Posterior vena cava (tissue), 2 donors: ENCODE data around the gene XPC. TPM values are rescaled to one million over a fixed set of nuclear protein-coding genes. Genes with fewer than 3 reads are reported as not detected.
"Not testable (repeated sequence)": the region's sequence is repeated elsewhere in the genome, so short reads cannot be mapped to it uniquely, and the experiment has no call there.

Source experiments
- DNase-seq: peaks from one replicate; pipeline ENCODE4 v3.0.0-alpha.2; 2020; ENCODE audit warnings: low spot score
- intact Hi-C, 2 donors: fragments of 100-400 bp; cut with DNase I; formaldehyde crosslinking; loops; one replicate each; pipeline versions ENCODE4 v1.14.1 to v1.14.2; 2022 to 2023
- total RNA-seq, 2 donors: library from RNA; stranded (reverse); fragmentation: NEBNext Ultra II Directional; extraction: Animal tissue kit (Norgen Biotek cat#: 25700); gene quantifications; one replicate each; pipeline ENCODE4 v1.2.1, GENCODE V29; 2021
- donor health status: DM: yes; HTN: yes; CAD: no.
- donor health status: DM: yes; HTN: yes; CAD: no.

Gene XPC
- total RNA-seq, 2 donors from 2014 or later: 19.8 to 24.0 TPM

DNA sequence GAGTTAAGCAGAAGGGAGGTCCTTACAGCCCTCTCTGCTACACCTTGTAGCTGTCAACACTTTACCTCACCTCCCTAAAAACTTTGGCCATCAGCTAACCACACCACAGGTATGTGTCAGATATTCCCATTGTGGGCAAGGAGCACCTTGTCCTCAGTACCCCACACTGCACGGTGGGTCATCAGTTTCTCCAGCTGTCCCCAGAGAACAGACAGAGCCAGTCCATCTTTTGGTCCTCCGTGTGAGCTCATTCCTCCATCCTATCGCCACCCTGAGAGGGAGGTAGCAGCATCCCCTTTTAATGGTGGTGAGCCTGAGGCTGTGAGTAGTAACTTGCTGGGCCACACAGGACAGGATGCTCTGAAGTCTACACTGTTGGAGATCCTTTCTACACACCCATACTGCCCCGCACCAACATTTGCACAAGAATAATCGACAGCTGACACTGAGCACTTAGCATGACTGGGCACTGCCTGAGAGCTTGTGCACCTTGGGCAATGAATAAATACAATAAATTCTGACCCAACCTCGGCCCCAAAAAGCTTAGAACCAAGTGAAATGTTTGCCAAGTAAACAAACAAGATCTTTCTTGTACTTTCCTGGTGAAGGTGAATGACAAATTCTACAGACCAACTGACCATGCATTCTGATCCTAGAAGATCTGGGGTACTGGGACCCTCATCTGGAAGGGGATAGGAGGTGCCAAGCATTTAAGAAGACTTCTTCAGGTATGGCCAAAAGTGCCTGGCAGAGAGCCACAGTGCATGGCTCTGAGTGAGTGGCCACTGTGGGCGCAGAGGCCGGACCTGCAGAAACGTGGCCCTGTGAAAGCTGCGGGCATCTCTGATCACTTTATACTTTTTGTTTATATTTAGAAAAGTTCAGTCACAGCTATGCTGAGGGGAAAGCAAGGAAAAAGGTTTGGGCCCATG is 60.7 kb downstream of the XPC start:
- DNase-seq: no peak
- intact Hi-C loops: no loop called here

DNA sequence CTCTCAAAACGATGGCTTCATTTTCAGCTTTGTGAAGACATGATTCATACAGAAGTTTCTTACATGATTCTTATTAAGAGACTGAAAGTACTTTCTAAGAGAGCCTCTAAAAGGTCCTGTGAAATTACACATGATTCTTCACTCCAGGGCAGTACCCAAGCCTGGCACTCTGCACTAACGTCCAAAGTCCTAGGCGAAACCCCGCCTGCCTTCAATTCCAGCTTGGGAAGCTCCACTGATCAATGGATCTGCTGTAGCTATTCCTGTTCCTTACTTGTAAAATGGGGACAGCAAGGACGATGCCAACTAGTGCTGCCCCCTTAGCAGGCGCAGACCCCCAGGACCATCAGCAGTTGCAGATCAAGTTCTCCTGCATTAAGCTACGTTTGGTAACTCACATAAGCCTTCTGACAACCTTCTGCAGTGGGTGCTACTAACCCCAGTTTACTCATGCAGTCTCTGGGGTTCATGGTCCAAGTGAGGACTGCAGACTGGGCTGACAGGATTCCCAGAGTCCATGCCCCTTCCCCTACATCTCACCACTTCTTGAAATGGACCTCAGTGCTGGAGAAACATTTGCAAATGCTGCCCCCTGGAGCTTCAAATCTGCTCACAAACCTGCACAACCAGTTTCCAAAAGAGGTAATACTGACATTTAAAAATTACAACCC is 64.3 kb downstream of the XPC start:
- no peak for DNase-seq
- intact Hi-C loops: no loop called here

DNA sequence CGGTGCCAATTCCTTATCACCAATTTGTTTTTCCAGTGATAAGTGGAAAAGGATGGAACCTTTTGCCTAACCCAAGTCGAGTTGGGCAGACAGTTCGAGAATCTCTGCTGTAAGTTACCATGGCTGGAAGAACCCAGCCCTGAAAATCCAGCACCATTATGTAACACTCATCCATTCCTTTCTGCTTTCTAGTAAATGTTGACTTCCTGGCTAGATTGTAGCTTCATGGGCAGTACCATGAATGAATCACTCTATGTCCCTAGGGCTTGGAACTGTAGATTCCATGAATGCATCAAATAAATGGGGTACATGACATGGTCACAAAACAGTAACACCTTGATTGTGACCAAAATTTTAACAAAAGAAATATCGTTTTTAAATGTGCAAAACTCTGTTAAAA is 67.7 kb downstream of the XPC start:
- intact Hi-C loops: no loop called here

DNA sequence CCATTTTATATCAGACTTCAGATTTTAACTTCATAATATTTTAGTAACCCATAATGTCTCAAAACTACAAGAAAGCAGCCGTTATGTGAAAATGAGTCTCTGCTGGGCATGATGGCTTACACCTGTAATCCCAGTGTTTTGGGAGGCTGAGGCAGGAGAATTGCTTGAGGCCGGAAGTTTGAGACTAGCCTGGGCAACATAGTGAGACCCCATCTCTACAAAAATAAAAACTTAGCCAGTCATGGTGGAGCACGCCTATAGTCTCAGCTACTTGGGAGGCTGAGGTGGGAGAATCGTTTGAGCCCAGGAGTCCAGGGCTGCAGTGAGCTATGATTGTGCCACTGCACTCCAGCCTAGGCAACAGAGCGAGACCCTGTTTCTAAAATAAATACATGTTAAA is 68.6 kb downstream of the XPC start:
- DNase-seq: not testable (repeated sequence)

More for the DNA sequence above, 67.7 kb downstream of the XPC start:
- DNase-seq: no peak

DNA sequence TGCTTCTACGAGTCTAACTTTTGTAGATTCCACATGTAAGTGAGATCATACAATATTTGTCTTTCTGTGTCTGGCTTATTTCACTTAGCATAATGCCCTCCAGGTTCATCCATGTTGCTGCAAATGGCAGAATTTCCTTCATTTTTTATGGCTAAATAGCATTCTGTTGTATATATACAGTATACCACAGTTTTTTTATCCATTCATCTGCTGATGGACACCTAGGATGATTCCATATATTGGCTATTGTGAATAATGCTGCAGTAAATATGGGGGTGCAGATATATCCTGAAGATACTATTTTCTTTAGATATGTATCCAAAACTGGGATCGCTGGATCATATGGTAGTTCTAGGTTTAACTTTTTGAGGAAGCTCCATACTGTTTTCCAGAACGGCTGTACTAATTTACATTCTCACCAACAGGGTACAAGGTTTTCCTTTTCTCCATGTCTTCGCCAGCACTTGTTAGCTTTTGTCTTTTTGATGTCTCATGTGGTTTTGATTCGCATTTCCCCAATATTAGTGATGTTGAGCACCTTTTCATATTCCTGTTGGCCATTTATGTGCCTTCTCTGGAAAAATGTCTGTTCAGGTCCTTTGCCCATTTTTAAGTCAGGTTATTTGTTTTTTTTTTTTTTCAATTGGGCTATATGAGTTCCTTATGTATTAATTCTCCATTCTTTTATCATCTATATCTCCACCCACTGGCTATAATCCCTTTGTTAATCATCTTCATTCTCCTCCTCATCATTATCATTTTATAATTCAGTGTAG is 80.6 kb downstream of the XPC start:
- intact Hi-C loops: no loop called here

More for the DNA sequence above, 68.6 kb downstream of the XPC start:
- intact Hi-C loops: not testable (repeated sequence)

DNA sequence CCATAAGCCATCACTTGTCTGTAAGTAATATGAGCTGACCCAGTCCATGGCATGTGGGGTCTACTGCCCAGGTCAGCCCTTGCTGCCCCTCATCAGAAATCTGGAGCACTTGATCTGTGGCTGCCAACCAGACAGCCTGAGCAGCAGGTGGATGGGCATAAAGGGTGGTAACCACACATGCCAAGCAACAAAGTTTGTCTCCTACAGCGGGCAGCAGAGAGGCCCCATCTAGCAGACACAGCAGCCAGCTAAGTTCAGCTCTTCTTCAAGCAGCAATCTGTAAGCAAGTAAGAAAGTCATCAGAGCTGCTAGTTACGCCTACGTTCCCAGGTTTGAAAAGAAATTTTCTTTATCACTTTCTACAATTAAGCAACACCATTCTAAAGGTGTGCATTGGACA is 81.7 kb downstream of the XPC start:
- DNase-seq: no peak
- intact Hi-C loops: no loop called here

More for the DNA sequence above, 80.6 kb downstream of the XPC start:
- DNase-seq: no peak

Other genes starting within 250 kb of the XPC start
- gene CHCHD4, start 53.7 kb downstream of the XPC start, total RNA-seq: 1 to 10 TPM; 7.9 TPM
- gene TMEM43, start 53.5 kb downstream of the XPC start, total RNA-seq: 100 to 1,000 TPM; 107 to 115 TPM
- gene LSM3, start 216 bp upstream of the XPC start, total RNA-seq: 10 to 100 TPM in 1 of 2 donors, 1 to 10 TPM in 1; 9.3 to 10.2 TPM
- 10 to 100 TPM; 13.3 to 23.6 TPM for gene SLC6A6, start 224.0 kb upstream of the XPC start, total RNA-seq